Measurements from ENCODE around the gene HTR3D.
"Not testable (repeated sequence)": the region's sequence is repeated elsewhere in the genome, so short reads cannot be mapped to it uniquely, and the experiment has no call there.

The HTR3D gene

DNA sequence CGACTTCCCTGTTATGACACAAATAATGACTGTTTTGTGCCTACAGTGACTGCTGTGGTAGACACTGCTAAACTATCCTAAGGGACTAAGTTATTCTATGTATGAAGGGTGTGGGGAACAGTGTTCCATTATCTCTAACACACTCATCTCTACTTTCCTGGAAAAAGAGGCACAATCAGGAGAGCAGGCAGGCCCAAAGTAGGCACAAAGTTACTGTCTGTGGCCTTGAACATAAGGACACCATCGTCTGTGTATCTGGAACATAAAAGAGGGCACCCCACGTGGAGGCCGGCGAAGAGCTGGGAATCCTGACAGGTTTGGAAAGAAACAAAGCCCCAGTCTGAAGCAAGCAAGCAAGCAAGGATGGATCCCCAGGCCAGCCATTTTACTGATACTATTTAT lies 15.4 kb upstream of the HTR3D start:
- DNase-seq (ENCODE audit: low read depth in 2 of 2) = no peak

DNA sequence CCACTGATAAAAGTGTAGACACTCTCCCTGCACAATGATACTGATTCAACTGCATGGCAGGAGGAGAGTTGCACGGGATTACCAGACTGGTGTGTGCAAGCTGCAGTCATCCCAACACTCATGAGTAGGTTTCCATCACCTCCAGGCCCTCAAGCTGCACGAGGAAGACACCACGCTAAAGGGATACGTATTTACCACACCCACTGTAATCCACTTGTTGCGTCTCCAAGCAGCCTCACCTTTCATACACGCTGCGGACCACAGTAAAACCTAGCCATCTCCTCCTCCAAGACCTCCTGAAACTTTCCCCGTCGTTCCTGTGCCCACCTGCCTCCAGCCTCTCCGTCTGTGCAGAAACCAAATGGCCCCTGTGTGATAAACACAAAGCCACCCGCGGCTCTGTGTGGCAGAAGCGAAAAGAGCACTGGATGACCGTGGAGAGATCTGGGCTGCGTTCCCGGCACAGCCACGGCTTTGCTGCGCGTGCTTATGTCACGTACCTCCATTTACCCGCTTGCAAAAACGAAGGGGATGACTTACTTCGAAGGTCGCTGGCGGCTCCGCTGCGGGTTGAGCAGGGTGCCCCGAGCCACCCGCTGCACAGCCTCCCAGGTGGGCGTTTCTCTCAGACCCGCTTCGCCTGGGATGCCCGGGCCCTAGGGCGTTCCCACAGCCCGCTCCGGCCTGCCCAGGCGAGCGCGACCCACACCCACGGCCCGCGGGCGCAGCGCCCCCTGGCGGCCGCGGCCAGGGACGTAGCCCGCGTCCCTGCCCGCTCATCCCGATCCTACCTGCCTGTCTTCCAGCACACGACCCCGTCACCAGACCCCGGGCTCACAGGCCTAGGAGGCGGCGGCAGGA lies 14.5 kb upstream of the HTR3D start:
- DNase-seq (ENCODE audit: low read depth in 2 of 2) = peak in 1 of 2 donors; percentile 20

DNA sequence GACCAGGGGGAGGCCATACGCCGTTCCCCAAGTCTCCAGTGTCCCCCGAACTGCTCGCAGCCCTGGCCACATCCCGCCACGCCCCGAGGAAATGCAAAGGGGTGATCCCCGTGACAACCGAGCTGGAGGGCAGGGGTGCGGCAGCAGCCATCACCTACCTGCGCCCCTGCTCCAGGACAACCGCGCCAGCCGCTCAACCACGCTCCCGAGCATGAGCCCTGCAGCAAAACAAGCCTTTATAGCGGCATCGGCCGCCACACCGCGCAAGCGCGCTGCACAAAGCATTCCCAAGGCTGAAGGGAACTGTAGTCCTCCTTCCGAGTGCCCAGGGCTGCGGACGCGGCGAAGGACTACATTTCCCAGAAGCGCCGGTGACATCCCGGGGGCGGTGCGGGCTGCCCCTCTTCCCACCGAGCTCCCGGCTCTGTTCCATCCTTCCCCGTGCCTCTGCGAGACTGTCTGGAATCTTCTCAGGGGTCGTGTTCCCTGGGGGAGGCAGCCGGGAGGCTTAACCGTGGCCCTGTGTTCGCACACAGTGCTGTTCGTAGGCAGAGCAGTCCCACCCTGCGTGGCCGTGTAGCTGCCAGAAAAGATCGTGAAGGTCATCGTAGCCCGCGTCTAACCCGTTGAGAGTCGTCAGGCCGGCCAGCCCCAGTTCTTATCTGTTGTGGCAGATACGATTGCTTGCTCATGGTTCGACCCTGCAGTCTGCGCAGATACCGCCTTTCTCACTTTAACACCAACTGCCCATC lies 13.7 kb upstream of the HTR3D start, which contains the start of gene ABCC5:
ABCC5 (minus strand) TSS at position 213 of the 752 bp plus-strand sequence. CDS start 3,492 bp downstream, outside the sequence.
- DNase-seq (ENCODE audit: low read depth in 2 of 2) = peak; percentile 69

DNA sequence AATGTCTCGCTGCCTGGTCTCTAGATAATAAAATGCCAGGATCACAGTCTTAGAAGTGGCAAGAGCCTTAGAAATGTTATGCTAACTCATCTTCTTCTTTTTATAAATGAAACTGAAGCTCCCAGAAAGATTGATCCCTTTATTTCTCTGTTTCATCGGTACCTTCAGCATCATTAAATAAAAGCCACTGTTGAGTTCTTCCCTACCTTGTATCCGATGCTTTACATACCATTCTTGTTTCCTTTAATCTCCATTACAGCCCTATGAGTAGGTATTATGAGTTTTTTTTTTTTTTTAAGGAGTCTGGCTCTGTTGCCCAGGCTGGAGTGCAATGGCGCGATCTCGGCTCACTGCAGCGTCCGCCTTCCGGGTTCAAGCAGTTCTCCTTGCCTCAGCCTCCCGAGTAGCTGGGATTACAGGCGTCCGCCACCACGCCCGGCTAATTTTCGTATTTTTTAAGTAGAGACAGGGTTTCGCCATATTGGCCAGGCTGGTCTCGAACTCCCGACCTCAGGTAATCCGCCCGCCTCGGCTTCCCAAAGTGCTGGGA lies 13.0 kb upstream of the HTR3D start:
- no peak for DNase-seq (ENCODE audit: low read depth in 2 of 2)

DNA sequence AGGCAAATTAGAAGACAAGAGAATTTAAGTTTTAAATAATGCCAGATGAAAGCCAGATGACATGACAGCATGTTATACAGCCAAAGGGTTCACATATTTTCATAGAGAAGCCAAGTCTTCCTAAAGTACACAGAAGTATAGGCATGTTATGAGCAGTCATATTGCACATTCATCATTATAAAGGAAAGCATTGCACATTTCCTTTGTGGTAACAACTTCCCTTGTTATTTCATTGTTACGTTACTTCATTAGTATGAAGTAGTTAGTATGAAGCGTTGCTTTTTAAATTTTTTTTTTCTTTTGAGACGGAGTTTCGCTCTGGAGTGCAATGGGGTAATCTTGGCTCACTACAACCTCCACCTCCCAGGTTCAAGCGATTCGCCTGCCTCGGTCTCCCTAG lies 9.2 kb upstream of the HTR3D start:
- no peak for DNase-seq (ENCODE audit: low read depth in 2 of 2)

DNA sequence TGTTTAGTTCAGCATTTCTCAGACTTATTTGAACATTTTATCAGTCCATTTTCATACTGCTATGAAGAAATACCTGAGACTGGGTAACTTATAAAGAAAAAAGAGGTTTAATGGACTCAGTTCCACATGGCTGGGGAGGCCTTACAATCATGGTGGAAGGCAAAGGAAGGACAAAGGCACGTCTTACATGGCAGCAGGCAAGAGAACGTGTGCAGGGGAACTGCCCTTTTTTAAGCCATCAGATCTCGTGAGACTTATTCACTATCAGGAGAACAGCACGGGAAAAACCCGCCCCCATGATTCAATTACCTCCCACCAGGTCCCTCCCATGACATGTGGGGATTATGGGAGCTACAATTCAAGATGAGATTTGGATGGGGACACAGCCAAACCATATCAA lies 6.3 kb upstream of the HTR3D start:
- not testable (repeated sequence) for DNase-seq (ENCODE audit: low read depth in 2 of 2)

DNA sequence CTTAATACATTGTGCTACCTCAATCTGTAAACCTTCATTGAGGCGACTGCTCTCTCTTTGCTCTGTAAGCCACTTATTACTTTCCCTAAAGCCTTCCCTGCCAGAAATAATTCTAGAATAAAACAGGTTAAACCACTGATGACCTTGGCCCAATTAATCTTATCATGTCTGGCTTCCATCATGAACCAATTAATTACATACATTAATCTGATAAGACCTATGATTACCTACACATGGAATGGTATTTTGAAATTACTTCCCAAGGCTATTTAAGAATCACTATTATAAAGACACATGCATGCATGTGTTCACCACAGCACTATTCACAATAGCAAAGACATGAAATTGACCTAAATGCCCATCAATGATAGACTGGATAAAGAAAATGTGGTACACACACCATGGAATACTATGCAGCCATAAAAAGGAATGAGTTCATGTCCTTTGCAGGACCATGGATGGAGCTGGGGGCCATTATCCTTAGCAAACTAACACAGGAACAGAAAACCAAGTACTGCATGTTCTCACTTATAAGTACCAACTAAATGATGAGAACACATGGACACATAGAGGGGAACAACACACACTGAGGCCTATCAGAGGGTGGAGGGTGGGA lies 3.2 kb upstream of the HTR3D start:
- not testable (repeated sequence) for DNase-seq (ENCODE audit: low read depth in 2 of 2)

DNA sequence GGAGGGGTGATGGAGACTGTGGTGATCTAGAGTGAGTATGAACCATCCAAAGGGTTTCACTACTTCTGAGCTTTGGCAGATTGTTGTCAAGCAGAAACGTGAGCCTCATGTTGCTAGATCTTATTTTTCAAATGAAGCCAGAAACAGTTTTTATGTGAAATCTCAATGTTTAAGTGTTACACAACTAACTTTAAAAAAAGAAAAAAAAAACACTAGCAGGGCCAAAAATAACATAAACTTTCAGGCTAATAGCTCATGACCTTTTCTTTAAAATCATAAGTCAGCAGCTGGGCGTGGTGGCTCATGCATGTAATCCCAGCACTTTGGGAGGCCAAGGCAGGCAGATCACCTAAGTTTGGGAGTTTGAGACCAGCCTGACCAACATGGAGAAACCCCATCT lies 2.1 kb upstream of the HTR3D start:
- DNase-seq (ENCODE audit: low read depth in 2 of 2) = no peak

DNA sequence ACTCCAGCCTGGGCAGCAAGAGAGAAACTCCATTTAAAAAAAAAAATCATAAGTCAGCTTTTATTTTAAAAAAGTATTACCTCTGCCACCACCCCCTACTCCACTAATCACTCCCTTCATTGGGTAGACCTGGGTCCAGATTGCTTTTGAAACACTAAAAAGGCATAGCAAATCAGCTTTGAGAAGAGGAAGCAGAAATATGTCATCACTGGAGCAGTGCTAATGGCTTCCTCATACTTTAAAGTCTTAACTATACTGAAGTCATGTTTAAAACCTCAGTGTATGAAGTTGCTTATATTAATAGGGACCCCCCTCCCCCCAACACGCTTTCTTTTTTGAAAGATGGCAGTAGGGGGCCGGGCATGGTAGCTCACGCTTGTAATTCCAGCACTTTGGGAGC lies 1.0 kb upstream of the HTR3D start:
- DNase-seq (ENCODE audit: low read depth in 2 of 2) = no peak

DNA sequence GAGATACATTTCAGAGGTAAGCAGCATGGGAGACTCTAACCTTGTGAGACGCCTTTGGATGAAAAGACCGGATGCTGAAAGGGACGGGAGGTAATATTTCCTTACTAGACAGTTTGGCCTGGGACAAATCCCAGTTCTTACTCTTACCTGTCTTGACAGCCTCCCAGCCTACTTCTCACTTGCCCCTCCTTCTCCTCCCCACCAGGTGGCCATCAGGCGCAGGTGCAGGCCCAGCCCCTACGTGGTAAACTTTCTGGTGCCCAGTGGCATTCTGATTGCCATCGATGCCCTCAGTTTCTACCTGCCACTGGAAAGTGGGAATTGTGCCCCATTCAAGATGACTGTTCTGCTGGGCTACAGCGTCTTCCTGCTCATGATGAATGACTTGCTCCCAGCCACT lies 6.3 kb downstream of the HTR3D start:
- DNase-seq (ENCODE audit: low read depth in 2 of 2) = no peak

DNA sequence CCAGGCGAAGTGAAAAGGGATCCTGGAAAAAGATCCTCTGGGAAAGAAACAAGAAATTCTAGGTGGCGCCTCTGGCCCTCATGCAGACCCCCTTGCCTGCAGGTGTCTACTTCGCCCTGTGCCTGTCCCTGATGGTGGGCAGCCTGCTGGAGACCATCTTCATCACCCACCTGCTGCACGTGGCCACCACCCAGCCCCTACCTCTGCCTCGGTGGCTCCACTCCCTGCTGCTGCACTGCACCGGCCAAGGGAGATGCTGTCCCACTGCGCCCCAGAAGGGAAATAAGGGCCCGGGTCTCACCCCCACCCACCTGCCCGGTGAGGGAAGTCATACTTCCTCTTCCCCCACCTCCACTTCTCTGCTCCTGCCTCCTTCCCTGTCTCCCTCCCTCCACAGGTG lies 6.8 kb downstream of the HTR3D start:
- DNase-seq (ENCODE audit: low read depth in 2 of 2) = not testable (repeated sequence)

DNA sequence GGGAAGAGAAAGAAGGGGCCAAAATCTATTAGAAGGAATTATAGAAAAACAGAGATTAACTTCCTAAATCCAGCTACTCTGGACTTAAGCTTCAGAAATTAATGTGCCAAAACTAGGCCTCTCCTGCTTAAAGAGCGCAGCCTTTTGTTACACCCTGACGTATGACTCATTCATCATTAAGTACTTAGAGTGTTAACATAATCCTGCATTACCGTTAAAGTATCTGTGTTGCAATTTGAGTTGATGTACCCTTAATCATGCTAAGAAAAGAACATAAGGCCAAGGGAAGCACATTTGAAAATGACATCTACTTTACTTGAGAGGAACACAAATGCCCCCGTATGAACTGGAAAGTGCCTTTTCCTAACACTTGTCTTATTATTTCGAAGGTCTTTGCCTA lies 7.9 kb downstream of the HTR3D start:
- no peak for DNase-seq (ENCODE audit: low read depth in 2 of 2)

DNA sequence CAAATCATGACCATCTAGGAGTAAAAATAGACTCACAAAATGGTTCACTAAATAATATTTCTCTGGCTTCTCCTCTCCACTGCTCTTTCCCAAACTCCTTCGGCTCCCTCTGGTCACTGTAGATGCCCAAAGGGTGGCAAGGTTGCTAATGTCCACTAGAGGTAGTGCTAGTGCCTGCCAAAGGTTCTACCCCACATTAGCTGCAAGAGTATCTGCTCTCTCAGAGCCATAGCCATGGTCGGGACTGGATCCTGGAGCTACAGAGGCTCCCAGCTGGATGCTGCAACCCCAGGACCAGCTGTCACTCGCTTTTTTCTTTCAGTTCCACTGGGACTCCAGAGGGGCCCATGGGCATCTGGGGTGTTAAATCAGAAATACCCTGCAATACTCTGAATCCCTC lies 8.5 kb downstream of the HTR3D start:
- DNase-seq (ENCODE audit: low read depth in 2 of 2) = no peak

DNA sequence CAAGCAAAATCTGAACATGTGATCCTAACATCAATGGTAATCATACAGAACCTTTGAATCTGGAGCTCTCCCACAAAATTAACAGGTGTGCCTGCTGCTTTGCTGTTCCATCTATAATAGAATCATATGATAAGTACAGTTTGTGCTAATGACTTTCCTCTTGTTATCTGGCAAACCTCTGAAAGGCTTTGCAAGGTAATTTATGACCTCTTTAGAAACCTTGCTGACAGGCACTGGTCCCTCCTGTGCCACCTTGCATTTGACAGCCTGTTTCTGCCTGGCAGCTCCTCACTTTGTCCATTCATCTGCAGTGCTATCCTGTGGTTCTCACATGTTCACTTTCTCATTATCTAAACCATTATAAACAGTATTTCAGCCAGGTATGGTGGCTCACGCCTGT lies 11.1 kb downstream of the HTR3D start:
- no peak for DNase-seq (ENCODE audit: low read depth in 2 of 2)

DNA sequence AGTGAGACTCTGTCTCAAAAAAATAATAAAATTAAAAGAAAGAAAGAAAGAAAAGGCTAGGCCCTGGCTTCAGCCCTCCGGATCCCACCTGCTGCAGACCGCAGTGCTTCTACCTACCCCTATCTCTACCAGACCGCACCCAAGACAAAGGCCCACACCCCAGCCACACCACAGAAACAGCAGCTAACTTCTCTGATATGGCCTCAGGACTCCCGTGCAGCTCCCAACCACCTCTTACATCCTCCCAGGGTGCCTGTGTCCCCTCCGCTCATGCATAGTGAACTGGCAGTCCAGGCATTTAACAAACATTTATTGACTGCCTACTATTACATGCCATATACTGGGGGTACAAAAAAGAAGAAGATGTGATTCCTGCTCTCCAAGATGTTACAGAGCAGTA lies 14.5 kb downstream of the HTR3D start:
- no peak for DNase-seq (ENCODE audit: low read depth in 2 of 2)

DNA sequence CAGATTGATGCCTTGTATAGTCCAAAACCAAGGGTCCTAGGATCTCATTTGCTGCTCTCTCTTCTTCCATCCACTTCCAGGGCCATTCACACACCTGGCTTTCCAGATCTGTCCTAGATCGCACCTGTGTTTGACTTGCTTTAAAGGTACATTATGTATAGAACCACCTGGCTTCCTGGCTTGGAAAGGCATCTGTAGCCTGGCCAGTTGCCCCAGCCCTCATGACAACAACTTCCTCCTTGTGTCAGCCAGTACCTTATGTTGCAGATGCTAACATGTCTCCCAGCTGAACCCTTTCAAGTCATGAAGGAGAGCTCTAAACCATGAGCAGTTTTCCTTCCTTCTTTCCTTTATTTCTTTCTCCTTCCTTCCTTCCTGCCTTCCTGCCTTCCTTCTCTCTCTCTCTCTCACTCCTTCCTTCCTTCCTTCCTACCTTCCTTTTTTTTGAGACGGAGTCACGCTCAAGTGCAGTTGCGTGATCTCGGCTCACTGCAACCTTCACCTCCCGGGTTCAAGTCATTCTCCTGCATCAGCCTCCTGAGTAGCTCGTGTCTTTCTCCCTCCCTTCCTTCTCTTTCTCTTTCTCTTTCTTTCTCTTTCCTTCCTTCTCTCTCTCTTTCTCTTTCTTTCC lies 18.8 kb downstream of the HTR3D start:
- DNase-seq (ENCODE audit: low read depth in 2 of 2) = no peak

DNA sequence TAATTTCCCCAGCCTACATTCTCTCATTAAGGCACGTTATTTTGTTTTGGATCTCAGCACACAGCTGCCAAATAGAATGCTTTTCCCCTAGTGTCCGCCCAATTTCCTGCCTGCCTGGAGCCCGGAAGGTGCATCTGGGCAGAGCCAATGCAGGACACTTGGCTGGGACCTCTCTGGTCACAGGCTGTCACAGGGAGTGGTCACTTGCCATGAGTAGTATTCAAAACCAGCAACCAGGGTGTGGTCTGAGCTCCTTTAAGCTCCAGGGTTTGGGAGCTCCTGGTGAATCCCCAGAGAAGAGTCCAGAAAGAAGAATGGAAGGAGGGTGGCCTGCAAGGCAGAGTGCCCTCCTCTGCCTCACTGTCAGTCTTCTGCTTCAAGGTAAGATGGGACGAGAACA lies 21.2 kb downstream of the HTR3D start, which contains the start of gene HTR3C:
HTR3C (plus strand) TSS at position 281 of the 400 bp plus-strand sequence; CDS start at position 315, 34 bp downstream.
- no peak for DNase-seq (ENCODE audit: low read depth in 2 of 2)

DNA sequence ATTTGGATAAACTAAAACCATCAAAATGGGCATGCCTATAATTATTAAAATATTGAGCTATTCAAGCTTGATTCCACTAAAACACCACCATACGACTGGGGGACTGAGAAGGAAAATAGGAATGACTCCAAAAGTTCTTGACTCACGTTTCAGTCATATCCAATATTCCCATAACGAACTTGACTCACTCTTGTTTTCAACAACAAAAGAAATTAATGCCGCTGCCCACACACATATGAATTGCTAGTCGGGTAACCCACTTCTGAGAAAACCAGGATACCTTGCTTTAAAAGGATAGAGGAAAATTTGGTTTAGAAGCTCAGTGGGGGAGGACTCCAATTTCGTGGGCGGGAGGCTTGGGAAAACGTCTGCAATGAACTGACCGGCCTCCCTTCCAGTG lies 26.5 kb downstream of the HTR3D start:
- DNase-seq (ENCODE audit: low read depth in 2 of 2) = no peak

DNA sequence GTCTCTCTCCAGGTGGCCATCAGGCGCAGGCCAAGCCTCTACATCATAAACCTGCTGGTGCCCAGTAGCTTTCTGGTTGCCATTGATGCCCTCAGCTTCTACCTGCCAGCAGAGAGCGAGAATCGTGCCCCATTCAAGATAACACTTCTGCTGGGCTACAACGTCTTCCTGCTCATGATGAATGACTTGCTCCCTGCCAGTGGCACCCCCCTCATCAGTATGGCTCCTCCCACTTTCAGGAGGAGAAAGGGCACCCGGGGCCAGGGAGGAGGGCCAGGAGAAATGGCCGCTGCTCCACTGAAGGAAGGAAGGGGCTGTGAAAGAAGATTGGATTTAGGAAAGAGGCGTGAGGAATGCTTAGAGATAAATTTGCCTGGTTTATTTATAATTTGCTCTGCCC lies 27.9 kb downstream of the HTR3D start:
- DNase-seq (ENCODE audit: low read depth in 2 of 2) = no peak

DNA sequence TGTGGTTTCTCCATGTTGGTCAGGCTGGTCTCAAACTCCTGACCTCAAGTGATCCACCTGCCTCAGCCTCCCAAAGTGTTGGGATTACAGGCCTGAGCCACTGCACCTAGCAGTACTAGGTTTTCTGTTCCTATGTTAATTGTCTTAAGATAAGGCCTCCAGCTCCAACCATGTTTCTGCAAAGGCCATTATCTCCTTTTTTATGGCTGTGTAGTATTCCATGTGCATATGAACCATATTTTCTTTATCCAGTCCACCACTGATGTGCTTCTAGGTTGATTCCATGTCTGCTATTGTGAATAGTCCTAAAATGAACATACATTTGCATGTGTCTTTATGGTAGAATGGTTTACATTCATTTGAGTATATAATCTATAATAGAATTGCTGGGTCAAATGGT lies 31.1 kb downstream of the HTR3D start:
- DNase-seq (ENCODE audit: low read depth in 2 of 2) = no peak

DNA sequence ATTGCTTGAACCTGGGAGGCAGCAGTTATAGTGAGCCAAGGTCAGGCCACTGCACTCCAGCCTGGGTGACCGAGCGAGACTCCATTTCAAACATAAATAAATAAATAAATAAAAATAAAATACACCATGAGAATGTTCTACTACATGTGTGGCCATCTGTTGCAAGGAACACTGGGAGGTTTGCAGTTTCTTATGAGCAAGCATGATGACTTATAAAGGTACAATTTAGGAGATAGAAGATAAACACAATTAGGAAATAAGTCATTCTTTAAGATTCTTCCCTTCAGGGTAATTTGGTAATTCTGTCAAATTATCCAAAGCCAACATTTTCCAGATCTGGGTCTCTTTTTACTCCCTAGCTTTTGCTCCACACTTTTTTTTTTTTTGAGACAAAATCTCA lies 34.7 kb downstream of the HTR3D start:
- DNase-seq (ENCODE audit: low read depth in 2 of 2) = no peak

DNA sequence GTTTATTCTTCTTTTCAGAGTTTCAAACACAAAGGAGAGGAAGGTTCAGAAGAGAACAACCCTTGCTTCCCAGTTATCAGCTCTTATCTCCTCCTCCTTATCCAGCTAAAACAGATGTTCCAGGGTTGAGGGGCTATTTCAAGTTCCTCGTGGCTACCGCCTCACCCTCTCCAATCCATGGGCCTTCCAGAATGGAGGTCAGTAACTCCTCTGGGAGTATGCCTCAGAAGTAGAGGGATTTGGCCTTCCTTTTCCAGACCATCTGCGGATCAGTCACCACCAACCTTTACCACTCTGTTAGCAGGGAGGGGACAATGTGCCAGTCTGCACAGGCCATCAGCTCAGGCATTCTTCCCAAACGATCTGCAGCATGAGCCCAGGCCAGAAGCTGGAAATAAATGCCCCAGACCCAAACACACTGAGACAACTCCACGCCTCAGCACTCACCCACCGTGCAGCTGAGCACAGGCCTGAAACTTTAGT lies 36.1 kb downstream of the HTR3D start:
- no peak for DNase-seq (ENCODE audit: low read depth in 2 of 2)
